ENCODE data around the gene CAPNS1.
A peak's percentile ranks its signal among the peaks of the same experiment; 100 is the strongest.

Gene CAPNS1

DNA sequence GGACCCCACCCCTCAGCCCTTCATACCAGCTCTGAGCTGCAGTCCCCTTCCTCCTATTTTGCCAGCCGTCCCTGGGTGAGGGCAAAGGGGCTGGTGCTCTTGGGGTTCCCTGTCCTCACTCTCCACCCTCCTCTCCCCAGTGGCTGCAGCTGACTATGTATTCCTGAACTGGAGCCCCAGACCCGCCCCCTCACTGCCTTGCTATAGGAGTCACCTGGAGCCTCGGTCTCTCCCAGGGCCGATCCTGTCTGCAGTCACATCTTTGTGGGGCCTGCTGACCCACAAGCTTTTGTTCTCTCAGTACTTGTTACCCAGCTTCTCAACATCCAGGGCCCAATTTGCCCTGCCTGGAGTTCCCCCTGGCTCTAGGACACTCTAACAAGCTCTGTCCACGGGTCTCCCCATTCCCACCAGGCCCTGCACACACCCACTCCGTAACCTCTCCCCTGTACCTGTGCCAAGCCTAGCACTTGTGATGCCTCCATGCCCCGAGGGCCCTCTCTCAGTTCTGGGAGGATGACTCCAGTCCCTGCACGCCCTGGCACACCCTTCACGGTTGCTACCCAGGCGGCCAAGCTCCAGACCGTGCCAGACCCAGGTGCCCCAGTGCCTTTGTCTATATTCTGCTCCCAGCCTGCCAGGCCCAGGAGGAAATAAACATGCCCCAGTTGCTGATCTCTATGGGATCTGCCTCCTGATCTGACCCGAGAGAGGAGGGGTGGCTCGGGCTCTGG is 10.0 kb downstream of the CAPNS1 start:
- Histone ChIP-seq H3K4me1 (ENCODE audit: control insufficient read depth, low read depth, low read length) (no peaks in the 10 kb centered on the region), H2AK5ac (ENCODE audit: low read length) (no peak overlapping the region), H3K79me1 (ENCODE audit: low read length) (peaks cover 4% of the 10 kb centered on the region), H2BK120ac (ENCODE audit: low read depth, low read length) (no peak overlapping the region), H2BK5ac (ENCODE audit: low read length) (no peak overlapping the region), H2BK15ac (replicated peaks; ENCODE audit: low read depth) (no peak overlapping the region), H4K5ac (ENCODE audit: low read length) (no peak overlapping the region), H3K36me3 (ENCODE audit: control insufficient read depth, insufficient read depth, low read length) (peaks cover 14% of the 10 kb centered on the region), H3K18ac (ENCODE audit: low read length) (no peak overlapping the region), H3K27ac (ENCODE audit: low read depth, low read length) (no peak overlapping the region), H3K23ac (ENCODE audit: low read length) (no peak overlapping the region), H3K56ac (ENCODE audit: low read length) (no peak overlapping the region), H3K9ac (ENCODE audit: low read length) (no peak overlapping the region), H3K4me3 (ENCODE audit: low read length) (no peak overlapping the region), H3K4me2 (ENCODE audit: low read length) (no peak overlapping the region), H3K4ac (ENCODE audit: low read depth, low read length) (no peak overlapping the region), H3K79me2 (ENCODE audit: control insufficient read depth, insufficient read depth, low read length) (no peaks in the 10 kb centered on the region), H4K8ac (ENCODE audit: low read depth, low read length) (no peak overlapping the region), H3K27me3 (ENCODE audit: insufficient read depth, low read length, poor library complexity) (no peaks in the 10 kb centered on the region)
- no peak for DNase-seq
- WGBS (ENCODE audit: extremely low coverage, insufficient coverage, low lambda C conversion rate): no CpG with 5 or more reads among the region's 13 CpGs

GRCh38 chr19:36150586-36150985 is 10.7 kb downstream of the CAPNS1 start:
- peaks cover 13% of the 10 kb centered on the region for H3K36me3 ChIP-seq (ENCODE audit: control insufficient read depth, insufficient read depth, low read length)
- H3K4me3 ChIP-seq (ENCODE audit: low read length): no peak overlapping the region
- H3K27ac ChIP-seq (ENCODE audit: low read depth, low read length): no peak overlapping the region
- no peak overlapping the region for H3K9ac ChIP-seq (ENCODE audit: low read length)
- H2AK5ac ChIP-seq (ENCODE audit: low read length): no peak overlapping the region
- no peak overlapping the region for H3K4ac ChIP-seq (ENCODE audit: low read depth, low read length)
- no peak overlapping the region for H4K5ac ChIP-seq (ENCODE audit: low read length)
- H3K27me3 ChIP-seq (ENCODE audit: insufficient read depth, low read length, poor library complexity): no peaks in the 10 kb centered on the region
- peaks cover 4% of the 10 kb centered on the region for H3K79me1 ChIP-seq (ENCODE audit: low read length)
- no peak overlapping the region for H2BK5ac ChIP-seq (ENCODE audit: low read length)
- no peak overlapping the region for H2BK15ac ChIP-seq (replicated peaks; ENCODE audit: low read depth)
- H3K4me2 ChIP-seq (ENCODE audit: low read length): no peak overlapping the region
- WGBS (ENCODE audit: extremely low coverage, insufficient coverage, low lambda C conversion rate): no CpG with 5 or more reads among the region's 5 CpGs
- no peak for DNase-seq
- no peak overlapping the region for H2BK120ac ChIP-seq (ENCODE audit: low read depth, low read length)
- no peaks in the 10 kb centered on the region for H3K4me1 ChIP-seq (ENCODE audit: control insufficient read depth, low read depth, low read length)
- no peak overlapping the region for H3K56ac ChIP-seq (ENCODE audit: low read length)
- no peak overlapping the region for H4K8ac ChIP-seq (ENCODE audit: low read depth, low read length)
- no peak overlapping the region for H3K23ac ChIP-seq (ENCODE audit: low read length)
- no peaks in the 10 kb centered on the region for H3K79me2 ChIP-seq (ENCODE audit: control insufficient read depth, insufficient read depth, low read length)
- H3K18ac ChIP-seq (ENCODE audit: low read length): no peak overlapping the region

DNA sequence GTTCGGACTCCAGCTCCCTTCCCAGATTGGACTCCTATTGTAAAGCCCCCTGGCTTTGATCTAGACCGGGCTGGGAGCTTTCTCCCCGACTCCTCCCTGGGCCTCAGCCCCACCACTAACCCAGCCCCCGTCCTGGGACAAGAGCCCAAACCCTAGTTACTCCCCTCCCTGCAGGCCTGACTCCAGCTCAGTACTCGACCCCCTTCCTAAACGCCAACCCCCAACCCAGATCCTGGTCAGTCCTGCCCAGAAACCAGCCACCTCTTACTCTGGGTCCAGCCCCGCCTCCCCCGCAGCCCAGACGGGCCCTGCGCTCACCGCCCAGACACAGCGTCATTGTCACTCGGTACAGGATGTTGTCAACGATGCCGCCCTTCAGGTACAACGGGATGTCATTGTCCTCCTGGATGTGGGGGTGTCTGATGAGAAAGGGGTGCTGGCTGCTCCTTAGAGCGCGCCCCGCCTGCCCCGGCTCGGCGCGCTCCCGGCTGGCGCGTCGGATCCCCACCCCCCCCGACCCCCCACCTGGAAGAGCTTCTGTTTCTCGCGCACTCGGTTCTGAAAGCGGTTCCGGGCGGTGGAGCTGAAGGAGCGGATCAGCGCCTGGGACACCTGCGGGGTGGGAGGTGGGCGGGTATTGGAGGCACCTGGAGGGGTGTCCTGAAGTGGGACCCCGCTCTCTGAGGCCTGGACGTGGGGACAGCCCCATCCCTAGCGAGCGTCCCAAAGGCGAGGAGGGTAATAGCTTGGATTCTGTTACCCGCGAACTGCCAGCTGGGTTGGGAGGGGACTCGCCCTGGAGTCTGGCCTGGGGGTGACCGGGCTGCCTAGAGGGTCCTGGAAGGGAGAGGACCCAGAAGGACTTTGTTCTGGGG is 11.5 kb downstream of the CAPNS1 start:
- H3K9ac ChIP-seq (ENCODE audit: low read length): no peak overlapping the region
- no peaks in the 10 kb centered on the region for H3K79me1 ChIP-seq (ENCODE audit: low read length)
- no peaks in the 10 kb centered on the region for H3K27me3 ChIP-seq (ENCODE audit: insufficient read depth, low read length, poor library complexity)
- H2BK5ac ChIP-seq (ENCODE audit: low read length): no peak overlapping the region
- peak; percentile 34 for DNase-seq
- no CpG with 5 or more reads among the region's 47 CpGs for WGBS (ENCODE audit: extremely low coverage, insufficient coverage, low lambda C conversion rate)
- H3K4me1 ChIP-seq (ENCODE audit: control insufficient read depth, low read depth, low read length): no peaks in the 10 kb centered on the region
- no peak overlapping the region for H4K5ac ChIP-seq (ENCODE audit: low read length)
- H2BK15ac ChIP-seq (replicated peaks; ENCODE audit: low read depth): no peak overlapping the region
- no peak overlapping the region for H3K4me3 ChIP-seq (ENCODE audit: low read length)
- no peak overlapping the region for H3K4me2 ChIP-seq (ENCODE audit: low read length)
- no peak overlapping the region for H3K56ac ChIP-seq (ENCODE audit: low read length)
- no peaks in the 10 kb centered on the region for H3K79me2 ChIP-seq (ENCODE audit: control insufficient read depth, insufficient read depth, low read length)
- no peak overlapping the region for H3K27ac ChIP-seq (ENCODE audit: low read depth, low read length)
- no peak overlapping the region for H2AK5ac ChIP-seq (ENCODE audit: low read length)
- no peak overlapping the region for H2BK120ac ChIP-seq (ENCODE audit: low read depth, low read length)
- peaks cover 6% of the 10 kb centered on the region for H3K36me3 ChIP-seq (ENCODE audit: control insufficient read depth, insufficient read depth, low read length)
- no peak overlapping the region for H3K4ac ChIP-seq (ENCODE audit: low read depth, low read length)
- no peak overlapping the region for H3K18ac ChIP-seq (ENCODE audit: low read length)
- no peak overlapping the region for H4K8ac ChIP-seq (ENCODE audit: low read depth, low read length)
- no peak overlapping the region for H3K23ac ChIP-seq (ENCODE audit: low read length)

- Histone ChIP-seq H4K8ac (ENCODE audit: low read depth, low read length) (no peak overlapping the region), H3K23ac (ENCODE audit: low read length) (no peak overlapping the region), H3K27ac (ENCODE audit: low read depth, low read length) (no peak overlapping the region)
Measured at GRCh38 chr19:36152019-36152351, 12.1 kb downstream of the CAPNS1 start.

GRCh38 chr19:36152352-36153091 is 12.7 kb downstream of the CAPNS1 start, which contains the start of gene COX7A1:
Gene COX7A1 (minus strand): TSS chr19:36152447. CDS start chr19:36152407, 40 bp downstream.
- H3K23ac ChIP-seq (ENCODE audit: low read length): no peak within 1 kb of the TSS
- no peaks in the 10 kb centered on the region for H3K79me1 ChIP-seq (ENCODE audit: low read length)
- no peak within 1 kb of the TSS for H3K18ac ChIP-seq (ENCODE audit: low read length)
- H3K4me2 ChIP-seq (ENCODE audit: low read length): no peak within 1 kb of the TSS
- no peak within 1 kb of the TSS for H3K9ac ChIP-seq (ENCODE audit: low read length)
- no CpG with 5 or more reads among the region's 40 CpGs for WGBS (ENCODE audit: extremely low coverage, insufficient coverage, low lambda C conversion rate)
- DNase-seq: no peak
- H4K5ac ChIP-seq (ENCODE audit: low read length): no peak within 1 kb of the TSS
- peaks cover 4% of the 10 kb centered on the region for H3K36me3 ChIP-seq (ENCODE audit: control insufficient read depth, insufficient read depth, low read length)
- H3K4me1 ChIP-seq (ENCODE audit: control insufficient read depth, low read depth, low read length): no peaks in the 10 kb centered on the region
- no peaks in the 10 kb centered on the region for H3K79me2 ChIP-seq (ENCODE audit: control insufficient read depth, insufficient read depth, low read length)
- no peak within 1 kb of the TSS for H2AK5ac ChIP-seq (ENCODE audit: low read length)
- no peak within 1 kb of the TSS for H2BK120ac ChIP-seq (ENCODE audit: low read depth, low read length)
- no peak within 1 kb of the TSS for H3K56ac ChIP-seq (ENCODE audit: low read length)
- no peaks in the 10 kb centered on the region for H3K27me3 ChIP-seq (ENCODE audit: insufficient read depth, low read length, poor library complexity)
- H2BK15ac ChIP-seq (replicated peaks; ENCODE audit: low read depth): no peak within 1 kb of the TSS
- no peak within 1 kb of the TSS for H3K4ac ChIP-seq (ENCODE audit: low read depth, low read length)
- H2BK5ac ChIP-seq (ENCODE audit: low read length): no peak within 1 kb of the TSS
- H3K4me3 ChIP-seq (ENCODE audit: low read length): no peak within 1 kb of the TSS
- no peak within 1 kb of the TSS for H4K8ac ChIP-seq (ENCODE audit: low read depth, low read length)
- no peak within 1 kb of the TSS for H3K27ac ChIP-seq (ENCODE audit: low read depth, low read length)

More at GRCh38 chr19:36152019-36152351, 12.1 kb downstream of the CAPNS1 start:
- Histone ChIP-seq H3K79me2 (ENCODE audit: control insufficient read depth, insufficient read depth, low read length) (no peaks in the 10 kb centered on the region), H2BK120ac (ENCODE audit: low read depth, low read length) (no peak overlapping the region), H2BK15ac (replicated peaks; ENCODE audit: low read depth) (no peak overlapping the region), H4K5ac (ENCODE audit: low read length) (no peak overlapping the region), H3K27me3 (ENCODE audit: insufficient read depth, low read length, poor library complexity) (no peaks in the 10 kb centered on the region), H3K56ac (ENCODE audit: low read length) (no peak overlapping the region), H3K18ac (ENCODE audit: low read length) (no peak overlapping the region), H2AK5ac (ENCODE audit: low read length) (no peak overlapping the region), H2BK5ac (ENCODE audit: low read length) (no peak overlapping the region), H3K36me3 (ENCODE audit: control insufficient read depth, insufficient read depth, low read length) (peaks cover 4% of the 10 kb centered on the region), H3K4me2 (ENCODE audit: low read length) (no peak overlapping the region), H3K79me1 (ENCODE audit: low read length) (no peaks in the 10 kb centered on the region), H3K4me1 (ENCODE audit: control insufficient read depth, low read depth, low read length) (no peaks in the 10 kb centered on the region), H3K9ac (ENCODE audit: low read length) (no peak overlapping the region), H3K4me3 (ENCODE audit: low read length) (no peak overlapping the region), H3K4ac (ENCODE audit: low read depth, low read length) (no peak overlapping the region)
- WGBS (ENCODE audit: extremely low coverage, insufficient coverage, low lambda C conversion rate): no CpG with 5 or more reads among the region's 16 CpGs
- no peak for DNase-seq
